ENCODE measurements around the gene KCNAB1.

- peak; percentile 42 for TF ChIP-seq CTCF (IDR thresholded peaks at IDR 0.05; ENCODE audit: low read length)
- no peak for TF ChIP-seq EZH2 (optimal IDR thresholded peaks at IDR 0.05; ENCODE audit: low read depth, low read length)
- TF ChIP-seq EZH2phosphoT487 (IDR thresholded peaks at IDR 0.05; ENCODE audit: low read length): no peak
Observed at GRCh38 chr3:156174229-156174847, 54.0 kb downstream of the KCNAB1 start.
